Left colon (tissue), 2 donors: ENCODE results near the gene ANKRD10. TPM values are rescaled to one million over a fixed set of nuclear protein-coding genes. Genes with fewer than 3 reads are reported as not detected.

Experiments
- ATAC-seq: fragments of 200-7000 bp; cut with Tn5 transposase; one replicate; pipeline ENCODE4 v1.9.1; 2020; ENCODE audit warnings: mild to moderate bottlenecking, moderate library complexity
- DNase-seq, 2 donors: peaks; one replicate each; pipeline ENCODE4 v3.0.0-alpha.2; 2020
- intact Hi-C, 2 donors: fragments of 100-400 bp; cut with DNase I in 1 of 2; cut with micrococcal nuclease in 1 of 2; formaldehyde crosslinking; loops; one replicate each; pipeline versions ENCODE4 v1.11.2 to v1.14.0; 2022; cut with DNase I, micrococcal nuclease
- total RNA-seq, 2 donors: library from RNA; stranded (reverse); fragmentation: NEBNext Ultra II Directional; extraction: Animal tissue kit (Norgen Biotek cat#: 25700); gene quantifications; one replicate each; pipeline ENCODE4 v1.2.1, GENCODE V29; 2021
- donor health status: DM: no; HTN: no; CAD: no.
- donor health status: DM: yes; HTN: yes; CAD: no.

The ANKRD10 gene
- total RNA-seq, 2 donors from 2014 or later: 116 to 121 TPM

DNA sequence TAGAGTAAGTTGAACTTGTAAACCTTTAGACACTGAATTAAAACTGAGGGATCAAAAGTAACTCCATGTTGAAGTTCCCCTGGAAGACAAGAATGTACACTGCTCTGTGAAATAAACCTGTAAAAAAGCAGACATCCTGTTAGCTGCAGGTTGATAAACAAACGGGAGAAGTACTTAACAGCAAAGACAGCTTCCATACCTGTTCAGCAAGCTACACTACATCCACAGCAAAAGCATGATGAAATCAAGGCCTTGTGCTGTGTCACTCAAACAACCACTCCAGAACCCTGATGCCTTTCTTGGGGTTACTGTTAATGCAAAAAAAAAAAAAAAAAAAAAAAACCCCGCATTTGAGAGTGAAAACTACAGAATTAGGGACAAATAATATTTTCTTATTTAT lies 20.8 kb downstream of the ANKRD10 start:
- DNase-seq (no peak), ATAC-seq (no peak)
- intact Hi-C loops: no loop called here

- intact Hi-C loops: no loop called here
- ATAC-seq (no peak), DNase-seq (no peak)
These were observed 21.3 kb downstream of the ANKRD10 start for GRCh38 chr13:110893571-110893970.

DNA sequence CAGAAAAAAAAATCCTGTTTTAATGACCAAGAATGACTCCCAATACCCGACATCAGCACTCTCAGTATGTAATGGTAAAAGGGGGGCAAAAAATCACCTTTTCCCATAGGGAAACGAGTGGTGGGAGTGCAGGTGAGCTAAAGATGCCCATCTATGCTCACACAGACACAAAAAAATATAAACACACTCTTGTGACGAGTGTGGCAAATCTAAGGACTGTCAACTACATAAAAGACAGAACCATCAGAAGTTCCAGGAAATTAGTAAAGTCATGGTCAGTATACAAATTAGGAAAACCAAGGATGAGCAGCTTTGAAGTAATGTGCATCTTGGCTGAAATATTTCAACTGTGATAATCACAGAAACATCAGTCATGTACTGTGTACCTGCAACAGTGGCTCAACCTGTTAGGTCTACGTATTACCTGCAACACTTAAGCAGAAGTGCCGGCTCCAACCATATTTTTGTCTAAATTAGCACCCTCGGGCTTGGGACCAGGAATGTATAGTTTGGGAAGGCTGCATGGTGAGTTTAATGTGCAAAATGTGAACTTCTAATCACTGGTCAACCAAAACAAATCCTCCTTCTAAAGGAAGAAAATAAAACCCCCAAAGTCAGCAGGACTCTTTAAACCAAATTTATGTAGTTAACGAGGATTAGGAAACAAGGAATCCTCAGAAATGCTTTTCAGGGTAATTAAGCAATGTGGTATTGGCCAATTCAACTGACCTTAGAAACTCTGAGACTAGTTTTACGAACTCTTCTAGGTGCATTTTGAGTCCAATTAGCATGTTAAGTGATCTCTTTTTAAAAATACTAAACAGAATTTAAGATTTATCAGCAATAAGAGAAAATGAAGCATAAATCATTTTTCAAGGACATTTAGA lies 24.3 kb downstream of the ANKRD10 start:
- no peak for ATAC-seq
- DNase-seq: no peak
- intact Hi-C loops: no loop called here

GRCh38 chr13:110888390-110888789 lies 26.5 kb downstream of the ANKRD10 start:
- ATAC-seq (peak; percentile 76), DNase-seq (no peak)
- intact Hi-C loops: no loop called here

DNA sequence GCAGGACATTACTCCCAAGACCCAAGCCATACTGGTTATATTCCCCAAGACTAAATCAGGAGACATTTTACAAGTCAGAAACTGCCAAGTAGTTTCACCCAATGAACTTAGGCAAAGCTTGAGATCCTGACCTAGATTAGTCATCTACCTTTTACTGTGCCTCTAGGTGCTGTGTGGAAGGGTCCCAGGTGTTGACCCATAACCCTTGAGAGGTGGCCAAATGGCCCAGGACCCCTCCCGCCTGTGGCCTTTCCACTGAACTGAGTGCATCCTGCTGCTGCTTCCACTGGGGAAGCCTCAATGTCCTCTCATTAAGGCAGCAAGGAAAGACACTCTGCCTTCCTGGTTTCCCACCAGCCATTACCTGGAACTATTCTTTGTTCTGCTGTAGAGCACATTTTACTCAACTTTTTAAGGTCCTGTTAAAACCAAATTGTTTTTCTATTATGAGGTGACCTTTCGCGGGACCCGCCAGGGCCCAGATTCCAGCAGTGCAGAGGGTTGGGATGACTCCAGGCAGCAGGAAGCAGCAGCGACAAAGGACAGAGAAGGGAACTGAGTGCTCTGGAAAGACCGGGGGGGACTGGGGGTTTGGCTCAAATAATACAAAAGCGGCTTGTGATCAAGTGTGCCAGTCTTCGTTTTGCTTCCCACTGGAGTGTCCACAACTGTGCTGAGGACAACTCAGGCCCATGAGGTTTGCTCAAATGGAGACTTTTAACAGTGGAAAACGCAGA lies 27.1 kb downstream of the ANKRD10 start:
- intact Hi-C loops: no loop called here
- ATAC-seq (peak; percentile 44), DNase-seq (no peak)

- DNase-seq (no peak), ATAC-seq (no peak)
- intact Hi-C loops: no loop called here
These were observed 27.8 kb downstream of the ANKRD10 start for GRCh38 chr13:110886870-110887596.

DNA sequence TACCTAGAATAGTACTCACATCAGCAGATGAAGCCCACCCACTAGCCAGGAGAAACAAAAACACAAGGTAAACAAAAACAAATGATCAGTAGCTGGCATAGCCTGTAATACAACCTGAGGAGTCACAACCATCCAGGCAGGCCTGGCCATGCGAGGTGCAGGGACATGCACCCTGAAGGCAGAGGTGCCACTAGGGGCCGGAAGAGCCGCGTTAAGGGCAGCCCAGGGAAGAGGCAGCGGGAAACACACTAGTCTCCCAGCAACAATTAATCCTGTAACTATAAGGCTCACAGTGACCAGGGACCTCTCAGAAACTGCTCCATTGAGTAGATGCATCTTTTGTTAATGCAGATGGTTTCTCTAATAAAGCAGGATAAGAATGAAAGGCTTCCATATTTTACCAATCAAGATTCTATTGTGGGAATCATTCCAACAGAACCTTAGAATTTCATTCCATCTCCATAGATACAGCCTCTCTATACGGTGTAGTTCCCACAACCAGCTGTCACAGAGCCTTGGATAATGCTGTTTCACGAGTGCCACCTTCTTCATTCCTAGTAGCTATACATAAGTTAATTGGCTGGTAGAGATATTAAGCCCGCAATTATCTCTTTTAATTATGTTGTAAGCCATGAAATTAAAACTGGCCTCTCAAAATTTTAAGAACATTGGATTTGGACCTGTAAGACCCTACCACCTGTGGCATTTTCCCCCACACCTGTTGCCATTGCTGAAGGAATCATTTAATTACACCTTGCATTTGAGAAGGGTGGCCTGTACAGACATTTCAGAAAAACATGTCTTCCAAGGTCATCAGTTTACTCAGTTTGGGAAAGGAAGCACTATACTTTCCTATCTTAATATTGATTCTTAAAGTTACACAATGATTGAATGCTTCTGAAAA lies 28.7 kb downstream of the ANKRD10 start:
- DNase-seq (no peak), ATAC-seq (no peak)
- intact Hi-C loops: no loop called here

DNA sequence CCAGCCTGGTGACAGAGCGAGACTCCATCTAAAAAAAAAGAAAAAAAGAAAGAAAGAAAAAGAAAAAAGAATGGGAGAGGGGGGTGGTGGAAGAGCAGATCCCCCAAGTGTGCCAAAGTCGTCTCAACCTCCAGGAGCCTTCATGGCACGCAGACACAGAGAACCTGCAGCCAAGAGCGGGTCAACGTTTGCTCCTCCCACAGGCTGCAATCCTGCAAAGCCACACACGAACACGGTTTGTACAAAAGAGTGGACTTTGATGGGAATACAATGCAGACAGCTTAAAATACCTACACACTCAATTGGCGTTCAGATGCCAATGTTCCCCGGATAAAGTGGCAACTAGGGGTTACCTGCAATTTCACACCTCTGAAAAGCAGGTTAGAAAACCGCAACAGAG lies 29.4 kb downstream of the ANKRD10 start:
- intact Hi-C loops: no loop called here
- no peak for ATAC-seq
- DNase-seq: no peak

DNA sequence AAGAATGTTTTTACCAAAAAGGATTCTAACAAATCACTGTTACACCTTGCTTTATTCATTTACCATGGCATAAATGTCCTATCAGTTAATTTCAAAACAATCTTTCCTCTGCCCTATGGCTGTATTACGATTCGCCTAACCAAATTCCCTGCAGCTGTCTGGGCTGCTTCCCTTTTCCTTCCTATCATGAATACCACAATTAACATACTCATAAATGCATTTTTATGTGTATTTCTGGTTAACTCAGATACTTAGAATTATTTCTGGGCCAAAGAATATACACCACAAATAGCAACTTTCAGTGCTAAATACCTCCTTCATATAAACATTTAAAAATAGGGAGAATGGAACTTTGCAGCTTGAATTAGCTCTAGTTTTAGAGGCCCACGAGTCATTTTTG lies 30.4 kb downstream of the ANKRD10 start:
- no peak for DNase-seq
- no peak for ATAC-seq
- intact Hi-C loops: no loop called here

DNA sequence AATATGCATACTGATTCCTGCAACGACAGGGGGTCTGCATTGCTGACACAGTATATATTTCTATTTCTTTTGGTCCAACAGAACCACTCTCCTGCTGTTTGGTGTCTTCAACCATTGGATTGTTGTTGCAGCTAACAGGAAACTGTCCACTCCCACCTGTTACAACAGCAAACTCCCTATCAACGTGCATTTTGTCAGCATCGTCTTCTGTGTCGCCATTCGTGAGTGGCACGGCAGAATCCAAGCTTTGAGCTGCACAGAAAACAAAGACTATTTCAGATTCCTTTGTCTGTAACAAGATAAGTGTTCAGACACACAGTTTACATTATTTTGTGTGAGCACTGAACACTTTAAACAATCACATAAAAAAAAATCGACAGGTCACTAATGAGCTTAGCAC lies 31.3 kb downstream of the ANKRD10 start:
- DNase-seq (no peak), ATAC-seq (no peak)
- intact Hi-C loops: no loop called here

- DNase-seq (no peak), ATAC-seq (no peak)
- intact Hi-C loops: no loop called here
These were observed 31.9 kb downstream of the ANKRD10 start for GRCh38 chr13:110882972-110883371.

- DNase-seq (no peak), ATAC-seq (peak; percentile 64)
- intact Hi-C loops: no loop called here
These were observed 32.8 kb downstream of the ANKRD10 start for GRCh38 chr13:110881839-110882627.

DNA sequence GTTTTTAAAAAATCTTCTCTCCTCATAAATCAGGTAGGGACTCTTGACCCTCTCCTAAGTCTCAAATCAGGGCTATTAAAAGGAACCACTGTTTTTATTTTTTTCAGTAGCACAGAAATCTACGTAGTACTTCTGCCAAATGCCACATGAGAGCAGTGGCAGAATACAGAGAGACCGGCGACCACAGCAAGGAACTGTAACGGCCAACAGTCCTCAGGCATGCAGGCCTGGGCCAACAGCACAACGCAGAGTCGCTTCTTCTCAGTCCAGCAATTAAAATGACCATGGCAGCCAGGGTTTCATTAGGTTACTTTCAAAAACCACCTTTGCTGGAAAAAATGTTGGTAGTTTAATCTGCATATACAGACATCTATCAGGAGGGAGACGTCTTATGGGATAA lies 34.2 kb downstream of the ANKRD10 start:
- DNase-seq (no peak), ATAC-seq (no peak)
- intact Hi-C loops: no loop called here

- no peak for DNase-seq
- no peak for ATAC-seq
- intact Hi-C loops: no loop called here
These were observed 35.4 kb downstream of the ANKRD10 start for GRCh38 chr13:110879482-110879881.

GRCh38 chr13:110877737-110878258 lies 37.1 kb downstream of the ANKRD10 start:
- no peak for DNase-seq
- intact Hi-C loops: no loop called here
- ATAC-seq: no peak

DNA sequence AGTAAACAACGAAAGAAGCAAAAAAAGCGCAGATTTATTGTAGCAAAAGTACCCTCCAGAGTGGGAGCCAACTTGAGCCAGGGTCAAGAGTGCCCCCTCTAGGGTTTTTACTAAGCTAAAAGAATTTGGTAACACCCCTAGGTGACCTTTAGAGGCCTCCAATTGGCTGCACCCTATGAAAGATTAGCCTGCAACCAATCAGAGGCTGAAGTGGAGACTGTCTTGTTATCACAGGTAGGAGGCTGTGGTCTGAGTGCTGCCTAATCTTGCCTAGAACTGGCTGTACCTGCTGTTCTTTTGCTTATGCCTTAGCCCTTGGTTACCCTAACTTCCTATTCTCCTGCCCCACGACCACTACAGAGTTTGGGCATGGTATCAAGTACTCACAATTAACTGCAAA lies 38.3 kb downstream of the ANKRD10 start:
- intact Hi-C loops: no loop called here
- ATAC-seq: no peak

DNA sequence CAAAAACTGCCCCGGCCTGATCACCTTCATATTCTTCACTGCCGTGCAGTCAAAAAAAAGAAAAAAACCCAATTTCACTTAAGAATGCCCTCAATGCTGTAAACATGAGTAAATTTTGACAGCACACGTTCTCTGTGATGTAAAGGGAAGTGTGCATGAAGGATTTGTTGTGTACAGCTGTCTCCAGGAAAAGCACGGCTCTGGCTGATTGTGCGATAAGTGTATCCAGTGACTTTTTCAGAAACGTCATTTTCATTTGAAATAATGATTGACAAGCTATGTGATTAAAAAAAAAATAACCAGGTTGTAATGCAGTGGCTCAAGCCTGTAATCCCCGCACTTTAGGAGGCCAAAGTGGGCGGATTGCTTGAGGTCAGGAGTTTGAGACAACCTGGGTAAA lies 39.6 kb downstream of the ANKRD10 start:
- intact Hi-C loops: no loop called here
- DNase-seq (no peak), ATAC-seq (peak; percentile 23)

More for the DNA sequence above, 38.3 kb downstream of the ANKRD10 start:
- no peak for DNase-seq

- ATAC-seq (peak; percentile 94), DNase-seq (peak; percentile 86 to 90)
- intact Hi-C loops: no loop called here
These were observed 40.3 kb downstream of the ANKRD10 start for GRCh38 chr13:110874508-110874960.
